CD14-positive monocyte (primary cell): ENCODE measurements around the gene PHACTR2. TPM values are rescaled to one million over a fixed set of nuclear protein-coding genes. Genes with fewer than 3 reads are reported as not detected.

ENCODE experiments used
- DNase-seq, 3 donors: peaks; one replicate each; pipeline ENCODE4 v3.0.0-alpha.2; 2011 to 2022
- H2AFZ ChIP-seq: 2 replicates; pipeline ENCODE4 v1.6.0; 2012; ENCODE audit warnings: mild to moderate bottlenecking, low read depth, low read length, inconsistent platforms; ENCODE audit not compliant: insufficient read depth, poor library complexity, severe bottlenecking
- H3K27ac ChIP-seq, 2 donors: 1 replicate in 1 of 2; 2 replicates in 1 of 2; pipeline ENCODE4 v1.5.1; 2012 to 2013; ENCODE audit warnings: low read length in 2 of 2, control low read depth in 1 of 2, inconsistent platforms in 1 of 2, low read depth in 1 of 2, mild to moderate bottlenecking in 1 of 2
- H3K27me3 ChIP-seq, 2 donors: one replicate each; pipeline versions ENCODE4 v1.6.0 to v1.6.1; 2011 to 2013; ENCODE audit warnings: low read length in 2 of 2; ENCODE audit not compliant: control insufficient read depth in 2 of 2, insufficient read depth in 2 of 2
- H3K36me3 ChIP-seq, 2 donors: replicated peaks in 1 of 2; 1 replicate in 1 of 2; 2 replicates in 1 of 2; pipeline versions ENCODE4 v1.5.1 to v1.6.1; 2012 to 2013; ENCODE audit warnings: low read length in 2 of 2, control low read depth in 1 of 2, inconsistent platforms in 1 of 2, mild to moderate bottlenecking in 1 of 2; ENCODE audit not compliant: insufficient read depth in 2 of 2, control insufficient read depth in 1 of 2
- H3K4me1 ChIP-seq, 2 donors: 1 replicate in 1 of 2; 2 replicates in 1 of 2; pipeline versions ENCODE4 v1.5.1 to v1.6.1; 2012 to 2013; ENCODE audit warnings: low read length in 2 of 2, control low read depth in 1 of 2, inconsistent platforms in 1 of 2, mild to moderate bottlenecking in 1 of 2, moderate library complexity in 1 of 2; ENCODE audit not compliant: insufficient read depth in 2 of 2, control insufficient read depth in 1 of 2
- H3K4me2 ChIP-seq: replicated peaks from 2 replicates; pipeline ENCODE3; 2012; ENCODE audit warnings: low read length, moderate library complexity, mild to moderate bottlenecking; ENCODE audit not compliant: poor library complexity, severe bottlenecking; ENCODE audit errors: extremely low read depth
- H3K4me3 ChIP-seq, 3 experiments: fragments of 200-600 bp in 1 of 3; sonication (generic) in 1 of 3; replicated peaks in 1 of 3; 1 replicate in 2 of 3; 2 replicates in 1 of 3; pipeline ENCODE4 v1.5.1; 2011 to 2013; ENCODE audit warnings: low read length in 3 of 3, mild to moderate bottlenecking in 3 of 3, control low read depth in 2 of 3, low read depth in 2 of 3, inconsistent platforms in 1 of 3, moderate library complexity in 1 of 3
- H3K79me2 ChIP-seq: 2 replicates; pipeline ENCODE4 v1.6.0; 2012; ENCODE audit warnings: mild to moderate bottlenecking, control low read depth, inconsistent platforms, low read length, moderate library complexity; ENCODE audit not compliant: insufficient read depth
- H3K9ac ChIP-seq: 2 replicates; pipeline ENCODE4 v1.6.0; 2017; ENCODE audit warnings: low read length, mild to moderate bottlenecking; ENCODE audit not compliant: insufficient read depth, poor library complexity, severe bottlenecking
- H3K9me3 ChIP-seq, 2 donors: replicated peaks in 1 of 2; 1 replicate in 1 of 2; 2 replicates in 1 of 2; pipeline versions ENCODE4 v1.5.1 to v1.6.1; 2012 to 2013; ENCODE audit warnings: low read length in 2 of 2, control low read depth in 1 of 2; ENCODE audit not compliant: control insufficient read depth in 1 of 2, insufficient read depth in 1 of 2
- H4K20me1 ChIP-seq: 2 replicates; pipeline ENCODE4 v1.6.0; 2012; ENCODE audit warnings: mild to moderate bottlenecking, low read length, control low read depth, moderate library complexity; ENCODE audit not compliant: insufficient read depth
- H3K27ac Mint-ChIP-seq, 7 donors: one replicate each; pipeline ENCODE4 v1.8.0; 2020; ENCODE audit warnings: mild to moderate bottlenecking in 7 of 7, mixed read lengths in 7 of 7, moderate library complexity in 6 of 7, inconsistent platforms in 2 of 7
- H3K27me3 Mint-ChIP-seq, 3 donors: one replicate each; pipeline ENCODE4 v1.8.0; 2021 to 2022; ENCODE audit warnings: low read depth in 3 of 3, mild to moderate bottlenecking in 3 of 3, mixed read lengths in 3 of 3, moderate library complexity in 3 of 3, inconsistent platforms in 1 of 3
- H3K36me3 Mint-ChIP-seq, 2 donors: one replicate each; pipeline ENCODE4 v1.8.0; 2020; ENCODE audit warnings: mixed read lengths in 2 of 2, inconsistent platforms in 1 of 2, mild to moderate bottlenecking in 1 of 2
- H3K4me1 Mint-ChIP-seq: one replicate; pipeline ENCODE4 v1.8.0; 2020; ENCODE audit warnings: mild to moderate bottlenecking, mixed read lengths
- H3K4me3 Mint-ChIP-seq, 2 donors: one replicate each; pipeline ENCODE4 v1.8.0; 2020; ENCODE audit warnings: mild to moderate bottlenecking in 2 of 2, mixed read lengths in 2 of 2, moderate library complexity in 1 of 2
- H3K9me3 Mint-ChIP-seq, 7 donors: one replicate each; pipeline ENCODE4 v1.8.0; 2020 to 2022; ENCODE audit warnings: mixed read lengths in 7 of 7, mild to moderate bottlenecking in 6 of 7, moderate library complexity in 6 of 7, inconsistent platforms in 2 of 7
- CTCF ChIP-seq: fragments of 200-600 bp; IDR thresholded peaks from one replicate; pipeline ENCODE4 v1.8.0; 2022; ENCODE audit warnings: antibody characterized with exemption, mild to moderate bottlenecking
- WGBS: methylation state at CpG from one replicate; pipeline ENCODE4 v1.1.5; 2013; ENCODE audit warnings: missing lambda C conversion rate; ENCODE audit not compliant: insufficient coverage; 5-methylcytosine and 5-hydroxymethylcytosine counted together
- intact Hi-C, 2 donors: fragments of 100-400 bp; cut with micrococcal nuclease; formaldehyde crosslinking; loops; one replicate each; pipeline versions ENCODE4 v1.15.0 to v1.15.1; 2023
- polyA plus RNA-seq, 3 donors: library from polyadenylated mRNA; depleted of rRNA in 1 of 3; unstranded in 2 of 3; stranded (reverse) in 1 of 3; fragments of 300-500 nt in 2 of 3; fragments of >200 nt in 1 of 3; fragmentation: Illumina TruSeq in 2 of 3; gene quantifications; 1 replicate in 2 of 3; 2 replicates in 1 of 3; pipeline ENCODE4 v1.2.3, GENCODE V29; 2012 to 2021

Gene PHACTR2
- polyA plus RNA-seq, 3 donors, result 9.6 to 11.6 (median 11.2) TPM

GRCh38 chr6:143746202-143747119 is 68.7 kb downstream of the PHACTR2 start:
- Histone ChIP-seq H3K9ac (no peak overlapping the region), H3K4me3 (no peak overlapping the region), H3K9me3 (no peaks in the 10 kb centered on the region), H4K20me1 (no peaks in the 10 kb centered on the region), H3K4me2 (no peak overlapping the region), H3K4me1 (peaks cover 17% of the 10 kb centered on the region in 2 donors), H3K27ac (no peak overlapping the region), H2AFZ (no peak overlapping the region), H3K36me3 (peaks cover 0 to 4% of the 10 kb centered on the region in 2 donors), H3K79me2 (peaks cover 33% of the 10 kb centered on the region), H3K27me3 (no peaks in the 10 kb centered on the region)
- no peaks in the 10 kb centered on the region for H3K9me3 Mint-ChIP-seq
- no peak for TF ChIP-seq CTCF
- no peak for DNase-seq
- peaks cover 21% of the 10 kb centered on the region for H3K4me1 Mint-ChIP-seq
- no peak overlapping the region for H3K4me3 Mint-ChIP-seq
- intact Hi-C loops, result no loop called here
- H3K27ac Mint-ChIP-seq, result no peak overlapping the region
- peaks cover 0 to 2% (median 0%) of the 10 kb centered on the region in 3 donors for H3K27me3 Mint-ChIP-seq
- 97% methylated on average over 9 of the region's 12 CpGs for WGBS
- peaks cover 6 to 17% of the 10 kb centered on the region in 2 donors for H3K36me3 Mint-ChIP-seq

GRCh38 chr6:143747347-143747842 is 69.6 kb downstream of the PHACTR2 start:
- 100% methylated on average over 6 of the region's 8 CpGs for WGBS
- no peak overlapping the region for H3K4me3 Mint-ChIP-seq

More at GRCh38 chr6:143747347-143747842, 69.6 kb downstream of the PHACTR2 start:
- H3K4me1 ChIP-seq, result peaks cover 7 to 8% of the 10 kb centered on the region in 2 donors
- no peak overlapping the region for H3K4me3 ChIP-seq
- H3K9ac ChIP-seq, result no peak overlapping the region
- Mint-ChIP-seq H3K4me1 (peaks cover 12% of the 10 kb centered on the region), H3K9me3 (no peaks in the 10 kb centered on the region), H3K27me3 (peaks cover 0 to 2% (median 0%) of the 10 kb centered on the region in 3 donors), H3K27ac (no peak overlapping the region), H3K36me3 (peaks cover 6 to 17% of the 10 kb centered on the region in 2 donors)
- H3K79me2 ChIP-seq, result peaks cover 28% of the 10 kb centered on the region
- no peak for DNase-seq
- H4K20me1 ChIP-seq, result no peaks in the 10 kb centered on the region
- TF ChIP-seq CTCF, result no peak
- H3K4me2 ChIP-seq, result no peak overlapping the region
- H3K9me3 ChIP-seq, result no peaks in the 10 kb centered on the region
- H3K27me3 ChIP-seq, result no peaks in the 10 kb centered on the region
- no peak overlapping the region for H3K27ac ChIP-seq
- intact Hi-C loops, result no loop called here
- H3K36me3 ChIP-seq, result peaks cover 0 to 4% of the 10 kb centered on the region in 2 donors
- H2AFZ ChIP-seq, result no peak overlapping the region
